IPS-NIHi11 (cell line): ENCODE data around the gene SYNM.

ENCODE experiments used
- DNase-seq: peaks from one replicate; pipeline ENCODE4 v3.0.0; 2012; ENCODE audit warnings: mixed read lengths, low spot score

Gene SYNM

GRCh38 chr15:99123713-99124451, 19.0 kb downstream of the SYNM start:
- peak; percentile 63 for DNase-seq

- no peak for DNase-seq
Measured at GRCh38 chr15:99124641-99125040, 19.8 kb downstream of the SYNM start.

- DNase-seq = no peak
Measured at GRCh38 chr15:99125061-99125891, 20.4 kb downstream of the SYNM start.

GRCh38 chr15:99126131-99126588, 21.3 kb downstream of the SYNM start:
- no peak for DNase-seq

GRCh38 chr15:99126930-99127329, 22.1 kb downstream of the SYNM start:
- DNase-seq = no peak

GRCh38 chr15:99127773-99128172, 22.9 kb downstream of the SYNM start:
- DNase-seq = no peak

GRCh38 chr15:99128411-99128810, 23.5 kb downstream of the SYNM start:
- no peak for DNase-seq

GRCh38 chr15:99129644-99130043, 24.8 kb downstream of the SYNM start:
- no peak for DNase-seq

- DNase-seq = no peak
Measured at GRCh38 chr15:99130314-99130713, 25.4 kb downstream of the SYNM start.

- no peak for DNase-seq
Measured at GRCh38 chr15:99130765-99131440, 26.0 kb downstream of the SYNM start.

GRCh38 chr15:99131441-99132023, 26.7 kb downstream of the SYNM start:
- DNase-seq = no peak

- no peak for DNase-seq
Measured at GRCh38 chr15:99132122-99132521, 27.2 kb downstream of the SYNM start.

- DNase-seq = no peak
Measured at GRCh38 chr15:99132634-99133287, 27.9 kb downstream of the SYNM start.

GRCh38 chr15:99134317-99134821, 29.5 kb downstream of the SYNM start:
- DNase-seq = no peak

- no peak for DNase-seq
Measured at GRCh38 chr15:99135194-99135593, 30.3 kb downstream of the SYNM start.

GRCh38 chr15:99137111-99137546, 32.2 kb downstream of the SYNM start:
- DNase-seq = no peak

- DNase-seq = no peak
Measured at GRCh38 chr15:99137877-99138276, 33.0 kb downstream of the SYNM start.

GRCh38 chr15:99138491-99138982, 33.7 kb downstream of the SYNM start:
- no peak for DNase-seq

- DNase-seq = no peak
Measured at GRCh38 chr15:99139276-99139675, 34.4 kb downstream of the SYNM start.

GRCh38 chr15:99140590-99140989, 35.7 kb downstream of the SYNM start:
- no peak for DNase-seq

GRCh38 chr15:99141943-99142342, 37.1 kb downstream of the SYNM start:
- DNase-seq = no peak
